Astrocyte (in vitro differentiated cells and primary cell): ENCODE data around the gene PTPN20.

Experiments
- EZH2 ChIP-seq: IDR thresholded peaks from 2 replicates; pipeline ENCODE4 v1.6.1; 2012; ENCODE audit warnings: mild to moderate bottlenecking, low read length, inconsistent platforms; ENCODE audit not compliant: insufficient read depth
- TF ChIP-seq, protein P1 (sequence below): IDR thresholded peaks from 2 replicates; pipeline ENCODE4 v1.5.1; 2011; ENCODE audit warnings: low read depth, mild to moderate bottlenecking, inconsistent platforms, low read length, moderate library complexity; ENCODE audit not compliant: insufficient read depth

DNA sequence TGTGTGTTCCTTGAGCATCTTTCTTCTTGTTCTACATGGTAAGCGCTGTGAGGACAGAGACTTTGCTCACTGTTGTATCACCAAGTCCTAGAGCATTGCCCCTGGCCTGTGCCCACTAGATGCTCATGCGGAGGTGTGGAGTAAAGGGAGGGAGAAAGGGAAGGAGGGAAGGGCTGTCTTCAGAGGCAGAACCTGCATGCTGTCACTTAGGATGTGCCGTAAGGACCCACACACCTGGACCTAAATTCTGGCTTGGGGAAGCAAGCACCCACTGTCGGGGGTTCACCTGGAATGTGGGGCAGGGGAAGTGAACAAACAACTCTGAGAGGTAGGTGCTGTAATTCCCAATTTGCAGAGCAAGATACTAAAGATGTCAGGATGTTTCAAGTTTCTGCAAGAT, 129.5 kb downstream of the PTPN20 start:
- TF ChIP-seq, protein P1, sequence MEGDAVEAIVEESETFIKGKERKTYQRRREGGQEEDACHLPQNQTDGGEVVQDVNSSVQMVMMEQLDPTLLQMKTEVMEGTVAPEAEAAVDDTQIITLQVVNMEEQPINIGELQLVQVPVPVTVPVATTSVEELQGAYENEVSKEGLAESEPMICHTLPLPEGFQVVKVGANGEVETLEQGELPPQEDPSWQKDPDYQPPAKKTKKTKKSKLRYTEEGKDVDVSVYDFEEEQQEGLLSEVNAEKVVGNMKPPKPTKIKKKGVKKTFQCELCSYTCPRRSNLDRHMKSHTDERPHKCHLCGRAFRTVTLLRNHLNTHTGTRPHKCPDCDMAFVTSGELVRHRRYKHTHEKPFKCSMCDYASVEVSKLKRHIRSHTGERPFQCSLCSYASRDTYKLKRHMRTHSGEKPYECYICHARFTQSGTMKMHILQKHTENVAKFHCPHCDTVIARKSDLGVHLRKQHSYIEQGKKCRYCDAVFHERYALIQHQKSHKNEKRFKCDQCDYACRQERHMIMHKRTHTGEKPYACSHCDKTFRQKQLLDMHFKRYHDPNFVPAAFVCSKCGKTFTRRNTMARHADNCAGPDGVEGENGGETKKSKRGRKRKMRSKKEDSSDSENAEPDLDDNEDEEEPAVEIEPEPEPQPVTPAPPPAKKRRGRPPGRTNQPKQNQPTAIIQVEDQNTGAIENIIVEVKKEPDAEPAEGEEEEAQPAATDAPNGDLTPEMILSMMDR: no peak
- no peak for TF ChIP-seq EZH2
